B cell (primary cell): ENCODE results near the gene MARK2.

Experiments used
- CTCF ChIP-seq: fragments of 200-600 bp; IDR thresholded peaks from one replicate; pipeline ENCODE4 v1.8.0; 2022; ENCODE audit warnings: antibody characterized with exemption, mild to moderate bottlenecking
- EZH2 ChIP-seq: IDR thresholded peaks from 2 replicates; pipeline ENCODE4 v1.6.1; 2012; ENCODE audit warnings: borderline replicate concordance, low read depth, mild to moderate bottlenecking, moderate library complexity, low read length; ENCODE audit not compliant: insufficient read depth, poor library complexity, severe bottlenecking

DNA sequence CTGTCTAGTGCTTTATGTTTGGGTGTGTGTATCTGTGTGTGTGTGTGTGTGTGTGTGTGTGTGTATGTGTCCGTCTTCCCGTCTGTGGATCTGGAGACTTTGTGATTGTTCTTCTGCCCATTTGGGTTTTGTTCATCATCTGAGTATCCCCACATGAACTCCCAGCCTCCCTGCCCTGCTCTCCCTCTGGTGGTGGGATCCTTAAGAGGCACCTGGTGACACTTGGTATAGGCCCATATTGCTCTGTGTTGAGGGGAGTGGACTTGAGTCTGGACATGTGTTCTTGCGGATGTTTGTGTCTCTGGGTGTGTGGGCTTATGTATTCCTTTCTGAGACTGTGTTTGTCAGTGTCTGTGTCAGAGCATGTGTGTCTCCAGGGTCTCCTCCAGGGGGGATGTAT is 62.8 kb downstream of the MARK2 start:
- TF ChIP-seq CTCF: no peak
- TF ChIP-seq EZH2: no peak
